GM12874 (cell line): ENCODE results near the gene MGA.

Experiments used
- CTCF ChIP-seq: IDR thresholded peaks from 2 replicates; pipeline ENCODE4 v1.5.1; 2011; ENCODE audit warnings: low read depth, mild to moderate bottlenecking, control low read depth, low read length, moderate library complexity; ENCODE audit not compliant: insufficient read depth

The MGA gene

GRCh38 chr15:41772720-41773331, 112.6 kb downstream of the MGA start:
- TF ChIP-seq CTCF = peak; percentile 60

GRCh38 chr15:41773332-41773728, 113.1 kb downstream of the MGA start:
- TF ChIP-seq CTCF = no peak

GRCh38 chr15:41773729-41774061, 113.5 kb downstream of the MGA start:
- TF ChIP-seq CTCF = no peak

GRCh38 chr15:41774062-41774881, 114.1 kb downstream of the MGA start, which contains the start of gene MAPKBP1:
MAPKBP1 (plus strand) TSS chr15:41774484; CDS start chr15:41775276, 792 bp downstream.
- peak; percentile 87 for TF ChIP-seq CTCF

- no peak for TF ChIP-seq CTCF
These were observed 114.7 kb downstream of the MGA start for GRCh38 chr15:41774882-41775417.

GRCh38 chr15:41775651-41776050, 115.4 kb downstream of the MGA start:
- no peak for TF ChIP-seq CTCF

GRCh38 chr15:41777421-41777973, 117.3 kb downstream of the MGA start:
- no peak for TF ChIP-seq CTCF
